Liver (tissue), 3 donors: Measurements from ENCODE around the gene CASP8AP2.

ENCODE experiments used
- JUND ChIP-seq, 2 donors: IDR thresholded peaks; 2 replicates each; pipeline ENCODE4 v1.6.1; 2016; ENCODE audit warnings: antibody characterized with exemption in 2 of 2
- TF ChIP-seq, protein P1 (sequence below): fragments of 150-350 bp; IDR thresholded peaks from 2 replicates; pipeline ENCODE4 v1.5.1; 2017; ENCODE audit warnings: improper control_type of control experiment, low read depth, low read length; ENCODE audit not compliant: missing input control
- donor health status: healthy.
- donor health status: healthy.

GRCh38 chr6:89803271-89803670, 26.4 kb upstream of the CASP8AP2 start:
- TF ChIP-seq, protein P1, sequence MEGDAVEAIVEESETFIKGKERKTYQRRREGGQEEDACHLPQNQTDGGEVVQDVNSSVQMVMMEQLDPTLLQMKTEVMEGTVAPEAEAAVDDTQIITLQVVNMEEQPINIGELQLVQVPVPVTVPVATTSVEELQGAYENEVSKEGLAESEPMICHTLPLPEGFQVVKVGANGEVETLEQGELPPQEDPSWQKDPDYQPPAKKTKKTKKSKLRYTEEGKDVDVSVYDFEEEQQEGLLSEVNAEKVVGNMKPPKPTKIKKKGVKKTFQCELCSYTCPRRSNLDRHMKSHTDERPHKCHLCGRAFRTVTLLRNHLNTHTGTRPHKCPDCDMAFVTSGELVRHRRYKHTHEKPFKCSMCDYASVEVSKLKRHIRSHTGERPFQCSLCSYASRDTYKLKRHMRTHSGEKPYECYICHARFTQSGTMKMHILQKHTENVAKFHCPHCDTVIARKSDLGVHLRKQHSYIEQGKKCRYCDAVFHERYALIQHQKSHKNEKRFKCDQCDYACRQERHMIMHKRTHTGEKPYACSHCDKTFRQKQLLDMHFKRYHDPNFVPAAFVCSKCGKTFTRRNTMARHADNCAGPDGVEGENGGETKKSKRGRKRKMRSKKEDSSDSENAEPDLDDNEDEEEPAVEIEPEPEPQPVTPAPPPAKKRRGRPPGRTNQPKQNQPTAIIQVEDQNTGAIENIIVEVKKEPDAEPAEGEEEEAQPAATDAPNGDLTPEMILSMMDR: no peak
- no peak for TF ChIP-seq JUND (IDR thresholded peaks at IDR 0.05)
